HFFc6 (cell line): ENCODE data around the gene INCA1. TPM values are rescaled to one million over a fixed set of nuclear protein-coding genes. Genes with fewer than 3 reads are reported as not detected.

ENCODE experiments used
- DNase-seq: peaks from one replicate; pipeline ENCODE4 v3.0.0-alpha.2; 2018
- H3K27ac Mint-ChIP-seq: 2 replicates; pipeline ENCODE4 v1.8.0; 2020; ENCODE audit warnings: mild to moderate bottlenecking, mixed read lengths
- H3K27me3 Mint-ChIP-seq: 2 replicates; pipeline ENCODE4 v1.8.0; 2021; ENCODE audit warnings: mild to moderate bottlenecking, moderate library complexity, mixed read lengths; ENCODE audit not compliant: insufficient read depth
- H3K36me3 Mint-ChIP-seq: 2 replicates; pipeline ENCODE4 v1.8.0; 2021; ENCODE audit warnings: low read depth, mixed read lengths
- H3K4me1 Mint-ChIP-seq: 2 replicates; pipeline ENCODE4 v1.8.0; 2020; ENCODE audit warnings: low read depth, mixed read lengths
- H3K4me3 Mint-ChIP-seq: 2 replicates; pipeline ENCODE4 v1.8.0; 2020; ENCODE audit warnings: mild to moderate bottlenecking, moderate library complexity, mixed read lengths
- H3K9me3 Mint-ChIP-seq: 2 replicates; pipeline ENCODE4 v1.8.0; 2020; ENCODE audit warnings: mild to moderate bottlenecking, mixed read lengths
- total RNA-seq, 6 experiments: library from RNA; stranded (reverse); fragmentation: NEBNext Ultra II Directional; extraction: Animal tissue kit (Norgen Biotek cat#: 25700); gene quantifications; 2 replicates in 1 of 6; 3 replicates in 5 of 6; pipeline ENCODE4 v1.2.3, GENCODE V29; 2021
- TF ChIP-seq, protein P1 (sequence below): fragments of 200-600 bp; sonication (generic); IDR thresholded peaks from 2 replicates; pipeline ENCODE4 v1.5.0; 2021; ENCODE audit warnings: antibody characterized with exemption, mild to moderate bottlenecking

Gene INCA1
- total RNA-seq, 6 experiments from 2014 or later, result 0.66 to 1.5 (median 1.0) TPM

DNA sequence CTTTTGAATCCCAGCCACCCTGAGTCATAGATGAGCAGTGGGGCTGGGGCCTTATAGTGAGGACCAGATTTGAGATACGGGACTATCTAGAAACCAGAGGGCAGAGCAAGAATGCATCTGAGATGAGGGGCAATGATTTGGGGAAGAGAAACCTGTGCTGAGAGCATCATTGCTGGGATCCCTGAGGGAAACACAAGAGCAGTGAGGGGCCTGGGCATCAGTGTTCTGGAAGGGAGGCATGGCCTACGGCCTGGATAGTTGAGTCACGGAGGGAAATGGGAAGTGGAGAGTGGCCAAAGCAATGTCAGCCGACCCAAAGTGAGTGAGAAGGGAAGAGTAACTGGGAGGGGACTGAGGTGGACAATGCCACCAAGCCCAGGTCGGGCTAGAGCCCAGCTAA, 15.0 kb downstream of the INCA1 start:
- DNase-seq, result no peak
- peaks cover 3% of the 10 kb centered on the region for H3K27me3 Mint-ChIP-seq
- H3K9me3 Mint-ChIP-seq, result no peaks in the 10 kb centered on the region
- H3K36me3 Mint-ChIP-seq, result peaks cover 29% of the 10 kb centered on the region
- TF ChIP-seq, protein P1, sequence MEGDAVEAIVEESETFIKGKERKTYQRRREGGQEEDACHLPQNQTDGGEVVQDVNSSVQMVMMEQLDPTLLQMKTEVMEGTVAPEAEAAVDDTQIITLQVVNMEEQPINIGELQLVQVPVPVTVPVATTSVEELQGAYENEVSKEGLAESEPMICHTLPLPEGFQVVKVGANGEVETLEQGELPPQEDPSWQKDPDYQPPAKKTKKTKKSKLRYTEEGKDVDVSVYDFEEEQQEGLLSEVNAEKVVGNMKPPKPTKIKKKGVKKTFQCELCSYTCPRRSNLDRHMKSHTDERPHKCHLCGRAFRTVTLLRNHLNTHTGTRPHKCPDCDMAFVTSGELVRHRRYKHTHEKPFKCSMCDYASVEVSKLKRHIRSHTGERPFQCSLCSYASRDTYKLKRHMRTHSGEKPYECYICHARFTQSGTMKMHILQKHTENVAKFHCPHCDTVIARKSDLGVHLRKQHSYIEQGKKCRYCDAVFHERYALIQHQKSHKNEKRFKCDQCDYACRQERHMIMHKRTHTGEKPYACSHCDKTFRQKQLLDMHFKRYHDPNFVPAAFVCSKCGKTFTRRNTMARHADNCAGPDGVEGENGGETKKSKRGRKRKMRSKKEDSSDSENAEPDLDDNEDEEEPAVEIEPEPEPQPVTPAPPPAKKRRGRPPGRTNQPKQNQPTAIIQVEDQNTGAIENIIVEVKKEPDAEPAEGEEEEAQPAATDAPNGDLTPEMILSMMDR, result no peak
- peaks cover 38% of the 10 kb centered on the region for H3K4me1 Mint-ChIP-seq
- H3K27ac Mint-ChIP-seq, result 0 out of 2 replicates have a peak overlapping the region, but pooled peaks have one; percentile 45
- H3K4me3 Mint-ChIP-seq, result no peak overlapping the region

DNA sequence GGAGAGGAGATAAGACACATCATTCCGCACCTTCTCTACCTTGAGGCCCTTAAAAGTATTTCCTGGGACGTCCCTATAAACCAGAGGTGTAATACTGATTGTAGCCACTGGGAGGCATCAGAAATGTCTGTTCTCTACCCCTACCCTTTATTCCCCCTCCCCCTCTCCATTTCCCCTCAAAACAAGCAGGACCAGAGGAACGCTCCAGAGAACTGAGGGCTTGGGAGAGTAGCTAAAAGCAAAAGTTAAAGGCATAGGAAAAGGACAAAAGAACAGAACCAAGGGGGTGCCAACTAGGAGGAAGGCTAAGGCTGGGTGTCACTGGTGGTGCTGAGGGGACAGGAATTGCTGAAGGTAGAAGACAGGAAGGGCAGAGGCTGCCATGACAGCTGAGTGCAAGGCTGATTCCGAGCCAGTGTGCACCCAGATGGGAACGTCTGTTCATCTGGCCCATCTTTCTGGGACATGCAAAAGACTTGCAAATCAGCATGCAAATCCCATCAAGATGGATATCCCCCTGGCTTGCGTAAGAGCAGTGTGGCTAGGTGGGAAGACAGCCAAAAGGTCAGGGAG, 16.6 kb downstream of the INCA1 start:
- no peak for DNase-seq
- H3K9me3 Mint-ChIP-seq, result no peaks in the 10 kb centered on the region
- H3K36me3 Mint-ChIP-seq, result peaks cover 26% of the 10 kb centered on the region
- peaks cover 3% of the 10 kb centered on the region for H3K27me3 Mint-ChIP-seq
- H3K27ac Mint-ChIP-seq, result no peak overlapping the region; the same call in none of the 2 replicates
- peaks cover 28% of the 10 kb centered on the region for H3K4me1 Mint-ChIP-seq
- no peak overlapping the region for H3K4me3 Mint-ChIP-seq
- TF ChIP-seq, protein P1, result peak; percentile 87

DNA sequence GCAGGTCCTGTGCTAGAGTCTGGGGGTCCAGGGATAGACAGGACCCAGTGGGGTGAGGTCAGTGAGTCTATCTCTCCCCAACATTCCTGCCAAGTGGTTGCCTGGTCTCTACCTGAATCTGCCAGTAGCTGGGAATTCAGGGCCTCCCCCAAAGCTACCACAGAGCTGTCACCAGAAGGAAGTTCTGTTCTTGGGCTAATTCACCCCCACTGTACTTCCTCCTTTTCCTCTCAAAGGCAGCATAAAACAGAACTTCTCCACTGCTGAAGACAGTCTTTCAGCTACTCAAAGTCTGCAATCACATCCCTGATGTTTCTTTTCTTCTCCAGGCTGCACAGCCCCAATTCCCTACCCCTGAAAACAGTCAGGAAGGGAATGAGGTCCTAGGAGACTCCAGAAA, 18.6 kb downstream of the INCA1 start:
- Mint-ChIP-seq H3K4me3 (no peak overlapping the region), H3K27ac (no peak overlapping the region), H3K9me3 (no peaks in the 10 kb centered on the region), H3K4me1 (peaks cover 18% of the 10 kb centered on the region), H3K36me3 (peaks cover 19% of the 10 kb centered on the region), H3K27me3 (peaks cover 3% of the 10 kb centered on the region)
- no peak for DNase-seq
- TF ChIP-seq, protein P1, result no peak

DNA sequence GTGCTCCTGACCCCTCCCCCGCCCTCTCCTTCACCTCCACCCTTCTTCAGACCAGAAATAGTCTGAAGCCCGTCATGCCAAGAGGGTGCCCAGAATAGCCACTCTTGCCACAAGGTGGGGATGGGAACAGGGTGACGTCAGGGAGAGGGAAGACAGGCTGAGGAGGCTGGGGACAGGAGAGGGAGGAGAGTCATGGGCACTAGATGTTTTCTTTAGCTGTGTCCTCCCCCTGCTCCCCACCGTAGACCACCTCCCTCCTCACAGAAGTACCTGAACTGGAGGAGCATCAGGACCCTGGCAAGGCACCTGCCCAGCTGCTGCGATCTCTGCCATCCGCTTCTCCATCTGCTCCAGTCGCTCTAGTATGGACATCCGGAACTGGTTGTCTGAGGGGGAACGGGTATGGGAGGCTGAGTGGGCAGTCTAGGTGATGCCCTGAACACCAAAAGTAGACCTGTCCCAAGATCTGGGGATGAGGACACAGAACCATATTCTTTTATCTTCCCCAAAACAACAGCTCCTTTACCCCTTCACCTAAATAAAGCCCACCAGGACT, 23.1 kb downstream of the INCA1 start:
- H3K27me3 Mint-ChIP-seq, result no peaks in the 10 kb centered on the region; the same call in 1 of the 2 replicates
- H3K4me3 Mint-ChIP-seq, result no peak overlapping the region

DNA sequence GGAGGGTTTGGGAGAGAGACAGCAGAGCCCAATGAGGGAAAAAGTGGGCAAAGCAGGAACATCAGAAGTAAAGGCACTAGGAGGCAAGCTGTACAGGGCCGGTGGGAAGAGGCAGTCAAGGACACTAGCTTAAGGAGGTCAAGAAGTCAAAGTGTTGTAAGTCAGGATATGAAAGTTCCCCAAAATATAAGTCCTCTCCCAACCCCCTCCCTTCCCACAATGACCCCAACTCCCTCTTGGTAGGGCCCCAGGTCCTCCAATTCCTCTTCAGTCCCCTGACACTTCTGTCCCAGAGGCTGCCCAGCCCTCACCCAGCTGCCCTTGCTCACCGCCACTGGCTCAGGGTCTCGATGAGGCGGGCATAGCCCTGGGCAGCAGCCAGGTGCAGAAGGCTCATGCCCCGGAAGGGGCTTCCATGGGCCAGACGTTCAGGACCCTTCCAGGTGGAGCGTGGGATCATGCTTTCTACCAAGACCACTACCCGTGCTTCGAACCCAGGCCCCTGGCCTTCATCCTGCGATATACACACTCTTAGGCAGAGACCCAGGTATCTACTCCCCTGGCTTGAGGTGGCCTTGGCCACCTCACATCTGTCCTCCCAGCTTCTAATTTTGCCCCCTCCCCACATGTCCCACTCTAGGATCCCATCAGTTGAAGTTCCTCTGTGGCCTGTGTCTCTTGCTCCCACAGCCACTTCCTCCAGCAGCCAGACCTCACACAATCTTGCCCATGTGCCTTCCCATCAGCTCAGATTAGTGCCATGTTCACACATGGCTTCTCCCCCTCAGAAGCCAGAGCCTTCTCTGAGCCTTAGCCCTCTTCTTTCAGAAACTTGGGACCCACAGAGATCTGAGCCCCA, 23.8 kb downstream of the INCA1 start:
- Mint-ChIP-seq H3K27ac (no peak overlapping the region; the same call in 1 of the 2 replicates), H3K27me3 (peaks cover 3% of the 10 kb centered on the region; the same call in 1 of the 2 replicates), H3K4me1 (no peaks in the 10 kb centered on the region), H3K9me3 (no peaks in the 10 kb centered on the region), H3K36me3 (peaks cover 19% of the 10 kb centered on the region), H3K4me3 (no peak overlapping the region)
- TF ChIP-seq, protein P1, result no peak
- DNase-seq, result no peak

More for the DNA sequence above, 23.1 kb downstream of the INCA1 start:
- TF ChIP-seq, protein P1, result no peak
- DNase-seq, result no peak
- H3K27ac Mint-ChIP-seq, result no peak overlapping the region
- H3K36me3 Mint-ChIP-seq, result peaks cover 19% of the 10 kb centered on the region
- H3K9me3 Mint-ChIP-seq, result no peaks in the 10 kb centered on the region
- no peaks in the 10 kb centered on the region for H3K4me1 Mint-ChIP-seq
